ENCODE data around the gene WDR55. TPM values are rescaled to one million over a fixed set of nuclear protein-coding genes. Genes with fewer than 3 reads are reported as not detected.
"Not testable (repeated sequence)": the region's sequence is repeated elsewhere in the genome, so short reads cannot be mapped to it uniquely, and the experiment has no call there.

Gene WDR55
- total RNA-seq, 1 donor from 2014 or later, result 40.8 TPM

- FAIRE-seq (no peak), DNase-seq (ENCODE audit: low read depth) (no peak)
- no peak overlapping the region for H3K4me3 ChIP-seq (ENCODE audit: low read depth, low read length)
- no peaks in the 10 kb centered on the region for H3K36me3 ChIP-seq (ENCODE audit: control insufficient read depth, insufficient read depth, low read length)
- no peak for TF ChIP-seq CTCF (IDR thresholded peaks at IDR 0.05; ENCODE audit: insufficient read depth, low read length, severe bottlenecking)
- H3K27me3 ChIP-seq (ENCODE audit: control insufficient read depth, insufficient read depth, low read length), result no peaks in the 10 kb centered on the region
Observed at GRCh38 chr5:140633501-140633900, 31.2 kb upstream of the WDR55 start.

DNA sequence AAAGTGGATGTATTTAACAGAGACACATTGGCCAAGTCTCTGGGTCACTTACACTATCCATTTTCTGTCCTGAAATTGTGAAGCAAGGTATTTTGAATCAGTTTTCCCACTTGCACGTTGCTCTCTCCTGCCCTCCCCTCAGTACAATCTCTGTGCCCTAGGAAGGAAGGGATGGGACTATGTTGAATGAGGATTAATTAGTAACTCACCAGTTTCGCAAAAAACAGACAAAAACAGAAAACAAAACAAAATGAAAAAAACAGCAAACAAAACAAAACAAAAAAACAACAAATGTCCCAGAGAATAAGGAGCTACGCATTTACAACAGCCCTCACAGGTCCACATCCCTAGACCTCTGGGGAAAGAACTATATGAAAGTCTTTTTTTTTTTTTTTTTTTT is 30.6 kb upstream of the WDR55 start:
- DNase-seq (ENCODE audit: low read depth) (no peak), FAIRE-seq (no peak)
- Histone ChIP-seq H3K27me3 (ENCODE audit: control insufficient read depth, insufficient read depth, low read length) (no peaks in the 10 kb centered on the region), H3K36me3 (ENCODE audit: control insufficient read depth, insufficient read depth, low read length) (no peaks in the 10 kb centered on the region), H3K4me3 (ENCODE audit: low read depth, low read length) (no peak overlapping the region)
- no peak for TF ChIP-seq CTCF (IDR thresholded peaks at IDR 0.05; ENCODE audit: insufficient read depth, low read length, severe bottlenecking)

DNA sequence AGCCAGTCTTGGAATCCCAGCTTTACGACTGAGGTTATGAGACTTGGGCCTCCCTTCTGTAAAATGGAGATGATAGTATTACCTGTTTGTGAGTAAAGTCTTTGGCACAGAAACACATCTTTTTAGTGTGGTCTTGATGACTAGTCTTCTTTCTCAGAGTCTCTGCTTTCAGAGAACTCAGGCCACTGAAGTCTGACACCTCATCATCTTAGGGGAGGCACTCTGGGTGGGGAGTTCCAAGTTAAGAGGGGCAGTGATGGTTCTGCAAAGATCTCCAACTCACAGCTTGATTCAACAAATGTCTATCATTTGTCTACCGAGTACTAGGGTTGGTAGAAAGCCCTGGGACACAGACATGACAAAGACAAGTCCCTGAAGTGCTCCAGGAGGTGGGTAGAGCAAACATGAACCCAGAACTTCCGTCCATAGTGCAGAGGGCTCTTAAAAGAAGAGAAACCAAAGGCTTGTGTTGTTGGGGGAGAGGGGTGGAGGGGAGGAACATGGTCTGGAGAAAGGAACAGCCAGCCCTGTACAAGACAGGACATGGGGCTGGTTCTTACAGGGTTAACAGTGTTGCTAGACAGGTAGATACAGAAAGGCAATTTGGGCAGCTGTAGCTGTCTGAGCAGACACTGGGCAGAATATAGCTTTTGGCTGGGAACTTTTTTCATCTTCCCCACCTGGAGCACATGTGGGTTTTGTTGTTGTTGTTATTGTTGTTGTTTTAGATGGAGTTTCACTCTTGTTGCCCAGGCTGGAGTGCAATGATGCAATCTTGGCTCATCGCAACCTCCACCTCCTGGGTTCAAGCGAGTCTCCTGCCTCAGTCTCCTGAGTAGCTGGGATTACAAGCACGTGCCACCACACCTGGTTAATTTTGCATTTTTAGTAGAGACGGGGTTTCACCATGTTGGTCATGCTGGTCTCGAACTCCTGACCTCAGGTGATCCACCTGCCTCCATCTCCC is 29.1 kb upstream of the WDR55 start:
- no peaks in the 10 kb centered on the region for H3K36me3 ChIP-seq (ENCODE audit: control insufficient read depth, insufficient read depth, low read length)
- FAIRE-seq (no peak), DNase-seq (ENCODE audit: low read depth) (no peak)
- H3K27me3 ChIP-seq (ENCODE audit: control insufficient read depth, insufficient read depth, low read length), result no peaks in the 10 kb centered on the region
- no peak for TF ChIP-seq CTCF (IDR thresholded peaks at IDR 0.05; ENCODE audit: insufficient read depth, low read length, severe bottlenecking)
- H3K4me3 ChIP-seq (ENCODE audit: low read depth, low read length), result no peak overlapping the region

- no peak for DNase-seq (ENCODE audit: low read depth)
- H3K27me3 ChIP-seq (ENCODE audit: control insufficient read depth, insufficient read depth, low read length), result no peaks in the 10 kb centered on the region
- no peak for FAIRE-seq
- no peak for TF ChIP-seq CTCF (IDR thresholded peaks at IDR 0.05; ENCODE audit: insufficient read depth, low read length, severe bottlenecking)
- H3K4me3 ChIP-seq (ENCODE audit: low read depth, low read length), result no peak overlapping the region
- peaks cover 6% of the 10 kb centered on the region for H3K36me3 ChIP-seq (ENCODE audit: control insufficient read depth, insufficient read depth, low read length)
Observed at GRCh38 chr5:140637371-140638100, 27.2 kb upstream of the WDR55 start.

GRCh38 chr5:140638898-140639147 is 25.9 kb upstream of the WDR55 start:
- DNase-seq (ENCODE audit: low read depth); FAIRE-seq; H3K27me3 ChIP-seq (ENCODE audit: control insufficient read depth, insufficient read depth, low read length): not testable (repeated sequence)
- Histone ChIP-seq H3K4me3 (ENCODE audit: low read depth, low read length) (peak overlapping the region; percentile 24), H3K36me3 (ENCODE audit: control insufficient read depth, insufficient read depth, low read length) (peaks cover 14% of the 10 kb centered on the region)

DNA sequence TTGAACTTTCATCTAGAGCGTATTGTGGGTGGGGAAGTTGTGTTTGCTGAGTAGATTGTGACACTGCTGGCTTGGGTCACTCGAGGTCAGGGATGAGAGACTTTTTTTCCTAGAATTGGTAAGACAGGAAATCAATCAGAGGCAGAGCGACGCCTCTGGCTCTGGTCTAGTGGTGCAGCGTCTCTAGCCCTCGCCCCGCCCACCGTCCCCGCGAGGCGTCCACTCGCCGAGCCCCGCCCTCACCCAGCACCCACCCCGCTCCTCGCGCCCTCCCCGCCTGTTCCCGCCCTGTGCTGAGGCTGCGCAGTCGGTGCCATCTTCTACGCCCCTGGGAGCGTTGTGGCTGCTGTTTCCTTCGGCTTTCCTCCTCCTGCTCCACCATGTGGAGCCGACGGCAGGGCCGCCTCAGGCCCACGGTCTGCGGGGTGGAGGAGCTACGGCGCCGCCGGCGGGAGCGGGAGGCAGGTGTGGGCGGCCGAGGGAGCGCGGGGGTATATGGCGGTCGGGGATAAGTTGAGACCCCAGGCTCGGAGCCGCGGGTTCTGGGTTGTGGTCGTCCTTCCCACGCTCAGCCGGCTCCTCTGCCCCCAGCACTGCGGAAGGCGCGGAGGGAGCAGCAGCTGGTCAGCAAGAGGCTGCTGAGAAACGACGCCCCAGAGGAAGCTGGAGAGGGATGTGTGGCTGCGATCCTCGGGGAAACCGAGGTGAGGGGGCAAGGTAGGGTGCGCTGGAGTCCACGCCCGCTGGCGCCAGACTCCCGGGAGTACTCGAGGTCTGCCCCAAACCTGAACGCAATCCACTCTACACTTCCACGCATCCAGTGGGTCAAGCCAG is 25.3 kb upstream of the WDR55 start, which contains the start of gene TMCO6:
Gene TMCO6, plus strand, starts transcription at position 304 of the 834 bp plus-strand sequence. Its CDS starts 77 bp downstream, at position 381.
- Histone ChIP-seq H3K36me3 (ENCODE audit: control insufficient read depth, insufficient read depth, low read length) (peaks cover 15% of the 10 kb centered on the region), H3K27me3 (ENCODE audit: control insufficient read depth, insufficient read depth, low read length) (no peaks in the 10 kb centered on the region), H3K4me3 (ENCODE audit: low read depth, low read length) (peak within 1 kb of the TSS; percentile 67)
- peak; percentile 82 for DNase-seq (ENCODE audit: low read depth)
- peak; percentile 80 for TF ChIP-seq CTCF (IDR thresholded peaks at IDR 0.05; ENCODE audit: insufficient read depth, low read length, severe bottlenecking)
- FAIRE-seq, result no peak

Measured in bronchial epithelial cell (primary cell).